IMR-90 (cell line): ENCODE results near the gene TNFRSF14.

Source experiments
- CEBPB ChIP-seq: IDR thresholded peaks from 2 replicates; pipeline ENCODE4 v1.6.1; 2012; ENCODE audit warnings: low read depth, low read length, improper control_type of control experiment
- RCOR1 ChIP-seq: IDR thresholded peaks from 2 replicates; pipeline ENCODE4 v1.6.1; 2012; ENCODE audit warnings: mild to moderate bottlenecking, low read length, improper control_type of control experiment; ENCODE audit not compliant: insufficient replicate concordance
- TF ChIP-seq, protein P1 (sequence below): conservative IDR thresholded peaks from 2 replicates; pipeline ENCODE4 v1.5.1; 2012; ENCODE audit warnings: mild to moderate bottlenecking, low read depth, low read length, improper control_type of control experiment
- TF ChIP-seq, protein P2 (sequence below): fragments of 150-350 bp; IDR thresholded peaks from 2 replicates; pipeline ENCODE4 v1.6.1; 2016; ENCODE audit warnings: low read depth, mild to moderate bottlenecking, low read length, moderate library complexity, borderline replicate concordance

DNA sequence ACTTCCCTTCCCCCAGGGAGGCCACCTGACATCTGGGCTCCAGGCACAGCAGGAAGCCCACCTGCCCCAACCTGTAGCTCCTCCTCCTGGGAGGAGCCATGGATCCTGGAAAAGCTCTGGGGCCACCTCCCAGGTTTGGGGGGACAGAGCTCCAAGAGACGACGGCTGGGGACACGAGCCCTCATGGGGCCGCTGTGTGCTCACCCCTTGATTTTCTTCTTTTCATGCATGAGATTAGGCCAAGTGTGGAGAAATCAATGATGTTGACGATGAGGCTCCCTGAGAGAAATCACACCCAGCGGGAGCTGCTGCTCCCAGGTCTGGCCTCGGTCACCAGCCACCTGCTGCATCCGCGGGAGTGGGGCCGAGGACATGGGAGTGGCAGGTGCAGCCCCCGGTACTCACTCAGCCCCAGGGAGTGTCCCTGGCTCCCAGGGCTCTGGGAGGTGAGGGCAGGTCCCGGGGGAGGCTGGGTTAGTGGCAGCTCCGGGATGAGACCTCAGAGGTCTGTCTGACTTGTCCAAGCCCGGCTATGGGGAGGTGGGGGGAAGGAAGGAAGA is 8.7 kb downstream of the TNFRSF14 start:
- TF ChIP-seq, protein P1, sequence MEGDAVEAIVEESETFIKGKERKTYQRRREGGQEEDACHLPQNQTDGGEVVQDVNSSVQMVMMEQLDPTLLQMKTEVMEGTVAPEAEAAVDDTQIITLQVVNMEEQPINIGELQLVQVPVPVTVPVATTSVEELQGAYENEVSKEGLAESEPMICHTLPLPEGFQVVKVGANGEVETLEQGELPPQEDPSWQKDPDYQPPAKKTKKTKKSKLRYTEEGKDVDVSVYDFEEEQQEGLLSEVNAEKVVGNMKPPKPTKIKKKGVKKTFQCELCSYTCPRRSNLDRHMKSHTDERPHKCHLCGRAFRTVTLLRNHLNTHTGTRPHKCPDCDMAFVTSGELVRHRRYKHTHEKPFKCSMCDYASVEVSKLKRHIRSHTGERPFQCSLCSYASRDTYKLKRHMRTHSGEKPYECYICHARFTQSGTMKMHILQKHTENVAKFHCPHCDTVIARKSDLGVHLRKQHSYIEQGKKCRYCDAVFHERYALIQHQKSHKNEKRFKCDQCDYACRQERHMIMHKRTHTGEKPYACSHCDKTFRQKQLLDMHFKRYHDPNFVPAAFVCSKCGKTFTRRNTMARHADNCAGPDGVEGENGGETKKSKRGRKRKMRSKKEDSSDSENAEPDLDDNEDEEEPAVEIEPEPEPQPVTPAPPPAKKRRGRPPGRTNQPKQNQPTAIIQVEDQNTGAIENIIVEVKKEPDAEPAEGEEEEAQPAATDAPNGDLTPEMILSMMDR: no peak
- TF ChIP-seq CEBPB: no peak
- TF ChIP-seq, protein P2, sequence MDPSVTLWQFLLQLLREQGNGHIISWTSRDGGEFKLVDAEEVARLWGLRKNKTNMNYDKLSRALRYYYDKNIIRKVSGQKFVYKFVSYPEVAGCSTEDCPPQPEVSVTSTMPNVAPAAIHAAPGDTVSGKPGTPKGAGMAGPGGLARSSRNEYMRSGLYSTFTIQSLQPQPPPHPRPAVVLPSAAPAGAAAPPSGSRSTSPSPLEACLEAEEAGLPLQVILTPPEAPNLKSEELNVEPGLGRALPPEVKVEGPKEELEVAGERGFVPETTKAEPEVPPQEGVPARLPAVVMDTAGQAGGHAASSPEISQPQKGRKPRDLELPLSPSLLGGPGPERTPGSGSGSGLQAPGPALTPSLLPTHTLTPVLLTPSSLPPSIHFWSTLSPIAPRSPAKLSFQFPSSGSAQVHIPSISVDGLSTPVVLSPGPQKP: no peak
- TF ChIP-seq RCOR1: no peak
